Measurements from ENCODE around the gene AK2.

GRCh38 chr1:33070628-33071027 lies 33.9 kb upstream of the AK2 start:
- TF ChIP-seq, protein P1, sequence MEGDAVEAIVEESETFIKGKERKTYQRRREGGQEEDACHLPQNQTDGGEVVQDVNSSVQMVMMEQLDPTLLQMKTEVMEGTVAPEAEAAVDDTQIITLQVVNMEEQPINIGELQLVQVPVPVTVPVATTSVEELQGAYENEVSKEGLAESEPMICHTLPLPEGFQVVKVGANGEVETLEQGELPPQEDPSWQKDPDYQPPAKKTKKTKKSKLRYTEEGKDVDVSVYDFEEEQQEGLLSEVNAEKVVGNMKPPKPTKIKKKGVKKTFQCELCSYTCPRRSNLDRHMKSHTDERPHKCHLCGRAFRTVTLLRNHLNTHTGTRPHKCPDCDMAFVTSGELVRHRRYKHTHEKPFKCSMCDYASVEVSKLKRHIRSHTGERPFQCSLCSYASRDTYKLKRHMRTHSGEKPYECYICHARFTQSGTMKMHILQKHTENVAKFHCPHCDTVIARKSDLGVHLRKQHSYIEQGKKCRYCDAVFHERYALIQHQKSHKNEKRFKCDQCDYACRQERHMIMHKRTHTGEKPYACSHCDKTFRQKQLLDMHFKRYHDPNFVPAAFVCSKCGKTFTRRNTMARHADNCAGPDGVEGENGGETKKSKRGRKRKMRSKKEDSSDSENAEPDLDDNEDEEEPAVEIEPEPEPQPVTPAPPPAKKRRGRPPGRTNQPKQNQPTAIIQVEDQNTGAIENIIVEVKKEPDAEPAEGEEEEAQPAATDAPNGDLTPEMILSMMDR (IDR thresholded peaks at IDR 0.05; ENCODE audit: insufficient read depth, low read length), result no peak
- TF ChIP-seq POLR2AphosphoS5 (IDR thresholded peaks at IDR 0.05; ENCODE audit: low read depth), result no peak
- TF ChIP-seq REST (IDR thresholded peaks at IDR 0.05; ENCODE audit: insufficient replicate concordance, low read depth), result no peak
- TF ChIP-seq GABPA (IDR thresholded peaks at IDR 0.05; ENCODE audit: low read depth), result no peak
- no peak for TF ChIP-seq SPI1 (IDR thresholded peaks at IDR 0.05; ENCODE audit: borderline replicate concordance, low read depth)

Measured in HL-60 (cell line).